ENCODE data around the gene PSMF1.

- TF ChIP-seq POLR2A (IDR thresholded peaks at IDR 0.05) (no peak), POLR2AphosphoS5 (IDR thresholded peaks at IDR 0.05) (no peak), CTCF (IDR thresholded peaks at IDR 0.05) (no peak), EP300 (IDR thresholded peaks at IDR 0.05) (no peak)
These were observed 36.3 kb downstream of the PSMF1 start for GRCh38 chr20:1154691-1155090.

Measured in stomach (tissue), 4 donors.